Osteoblast (primary cell): Measurements from ENCODE around the gene COPS8. TPM values are rescaled to one million over a fixed set of nuclear protein-coding genes. Genes with fewer than 3 reads are reported as not detected.

Experiments
- DNase-seq: peaks from one replicate; pipeline ENCODE4 v3.0.0; 2011; ENCODE audit warnings: low spot score, mixed read lengths; ENCODE audit not compliant: insufficient read length; ENCODE audit errors: missing footprints
- H2AFZ ChIP-seq: 2 replicates; pipeline ENCODE4 v1.6.0; 2011; ENCODE audit warnings: mild to moderate bottlenecking, low read length
- H3K27ac ChIP-seq: 2 replicates; pipeline ENCODE4 v1.5.1; 2011; ENCODE audit warnings: mild to moderate bottlenecking, low read depth, low read length, moderate library complexity
- H3K27me3 ChIP-seq: 2 replicates; pipeline ENCODE4 v1.6.0; 2012; ENCODE audit warnings: mild to moderate bottlenecking, control low read depth, inconsistent platforms, low read length, moderate library complexity; ENCODE audit not compliant: insufficient read depth
- H3K36me3 ChIP-seq: 2 replicates; pipeline ENCODE4 v1.5.1; 2011; ENCODE audit warnings: mild to moderate bottlenecking, low read length, control low read depth, moderate library complexity; ENCODE audit not compliant: insufficient read depth
- H3K4me1 ChIP-seq: 2 replicates; pipeline ENCODE4 v1.5.1; 2011; ENCODE audit warnings: mild to moderate bottlenecking, low read length, control low read depth, moderate library complexity; ENCODE audit not compliant: insufficient read depth
- H3K4me2 ChIP-seq: 2 replicates; pipeline ENCODE4 v1.6.0; 2011; ENCODE audit warnings: mild to moderate bottlenecking, low read length; ENCODE audit not compliant: insufficient read depth
- H3K4me3 ChIP-seq: fragments of 200-600 bp; sonication (generic); 3 replicates; pipeline ENCODE4 v1.5.1; 2012; ENCODE audit warnings: mild to moderate bottlenecking, low read length, inconsistent platforms; ENCODE audit not compliant: insufficient read depth
- H3K79me2 ChIP-seq: 2 replicates; pipeline ENCODE4 v1.6.0; 2012; ENCODE audit warnings: mild to moderate bottlenecking, low read length, control low read depth, inconsistent platforms; ENCODE audit not compliant: insufficient read depth
- H3K9me3 ChIP-seq: 2 replicates; pipeline ENCODE4 v1.5.1; 2011; ENCODE audit warnings: low read depth, low read length, control low read depth
- H4K20me1 ChIP-seq: 2 replicates; pipeline ENCODE4 v1.6.0; 2012; ENCODE audit warnings: mild to moderate bottlenecking, low read length, control low read depth; ENCODE audit not compliant: insufficient read depth
- total RNA-seq: library from RNA; depleted of rRNA; stranded (reverse); fragments of >200 nt; gene quantifications from 2 replicates; pipeline ENCODE4 v1.2.3, GENCODE V29; 2012
- TF ChIP-seq, protein P1 (sequence below): IDR thresholded peaks from 2 replicates; pipeline ENCODE4 v1.5.1; 2011; ENCODE audit warnings: mild to moderate bottlenecking, low read depth, low read length, moderate library complexity; ENCODE audit errors: extremely low read depth

COPS8 gene
- total RNA-seq: 91.2 and 98.4 TPM in 2 replicates

DNA sequence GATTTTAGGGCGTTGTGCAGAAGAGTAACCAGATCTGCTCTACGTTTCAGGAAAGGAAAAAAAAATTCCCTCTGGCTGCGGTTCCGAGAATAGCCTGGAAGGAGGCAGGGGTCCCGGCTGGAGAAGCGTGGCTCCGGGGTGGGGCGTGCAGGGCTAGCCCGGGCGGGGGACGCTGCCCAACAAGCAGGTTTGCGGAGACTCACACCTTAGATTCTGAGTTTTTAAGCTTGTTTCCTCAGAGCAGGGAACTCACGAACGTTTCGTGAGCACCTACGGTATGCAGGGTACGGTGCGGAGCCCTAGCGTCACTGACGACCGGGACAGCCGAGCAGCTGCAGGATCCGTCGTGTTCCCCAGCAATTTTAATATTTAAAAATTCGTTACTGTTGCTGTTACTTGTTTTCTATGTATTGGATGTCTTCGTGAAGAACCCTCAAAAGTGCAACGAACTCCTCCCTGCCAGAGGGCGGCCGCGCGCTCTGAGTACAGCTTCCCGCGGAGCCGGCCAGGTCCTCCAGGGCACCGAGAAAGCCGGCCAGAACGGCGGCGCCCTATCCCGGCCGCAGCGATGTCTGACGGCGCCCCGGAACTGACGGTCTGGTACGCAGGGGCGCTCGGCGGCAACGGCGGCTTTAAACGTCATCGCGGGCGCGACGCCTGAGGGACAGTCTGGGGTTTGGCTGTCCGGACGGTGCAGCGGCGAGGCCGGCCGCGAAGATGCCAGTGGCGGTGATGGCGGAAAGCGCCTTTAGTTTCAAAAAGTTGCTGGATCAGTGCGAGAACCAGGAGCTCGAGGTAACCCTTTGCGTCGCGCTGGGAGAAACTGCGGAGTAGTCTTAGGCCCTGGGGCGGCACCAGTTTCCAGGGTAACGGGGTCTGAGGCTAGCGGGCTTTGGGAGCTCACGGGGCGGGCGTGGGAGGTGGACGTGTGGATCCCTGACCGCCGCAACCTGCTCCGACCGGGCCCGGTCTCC, at the start of gene COPS8:
TSS of gene COPS8 (plus strand) at position 642 of the 974 bp plus-strand sequence. CDS start at position 718, 76 bp downstream.
- TF ChIP-seq, protein P1, sequence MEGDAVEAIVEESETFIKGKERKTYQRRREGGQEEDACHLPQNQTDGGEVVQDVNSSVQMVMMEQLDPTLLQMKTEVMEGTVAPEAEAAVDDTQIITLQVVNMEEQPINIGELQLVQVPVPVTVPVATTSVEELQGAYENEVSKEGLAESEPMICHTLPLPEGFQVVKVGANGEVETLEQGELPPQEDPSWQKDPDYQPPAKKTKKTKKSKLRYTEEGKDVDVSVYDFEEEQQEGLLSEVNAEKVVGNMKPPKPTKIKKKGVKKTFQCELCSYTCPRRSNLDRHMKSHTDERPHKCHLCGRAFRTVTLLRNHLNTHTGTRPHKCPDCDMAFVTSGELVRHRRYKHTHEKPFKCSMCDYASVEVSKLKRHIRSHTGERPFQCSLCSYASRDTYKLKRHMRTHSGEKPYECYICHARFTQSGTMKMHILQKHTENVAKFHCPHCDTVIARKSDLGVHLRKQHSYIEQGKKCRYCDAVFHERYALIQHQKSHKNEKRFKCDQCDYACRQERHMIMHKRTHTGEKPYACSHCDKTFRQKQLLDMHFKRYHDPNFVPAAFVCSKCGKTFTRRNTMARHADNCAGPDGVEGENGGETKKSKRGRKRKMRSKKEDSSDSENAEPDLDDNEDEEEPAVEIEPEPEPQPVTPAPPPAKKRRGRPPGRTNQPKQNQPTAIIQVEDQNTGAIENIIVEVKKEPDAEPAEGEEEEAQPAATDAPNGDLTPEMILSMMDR: peak; percentile 7
- Histone ChIP-seq H2AFZ (peak within 1 kb of the TSS; percentile 97), H3K4me1 (peaks cover 12% of the 10 kb centered on the region), H3K27me3 (no peaks in the 10 kb centered on the region), H3K36me3 (peaks cover 8% of the 10 kb centered on the region), H3K79me2 (peaks cover 40% of the 10 kb centered on the region), H3K4me3 (peak within 1 kb of the TSS; percentile 93), H3K9me3 (no peaks in the 10 kb centered on the region), H3K4me2 (peak within 1 kb of the TSS; percentile 93), H4K20me1 (no peaks in the 10 kb centered on the region), H3K27ac (peak within 1 kb of the TSS; percentile 94)
- DNase-seq: peak; percentile 96

DNA sequence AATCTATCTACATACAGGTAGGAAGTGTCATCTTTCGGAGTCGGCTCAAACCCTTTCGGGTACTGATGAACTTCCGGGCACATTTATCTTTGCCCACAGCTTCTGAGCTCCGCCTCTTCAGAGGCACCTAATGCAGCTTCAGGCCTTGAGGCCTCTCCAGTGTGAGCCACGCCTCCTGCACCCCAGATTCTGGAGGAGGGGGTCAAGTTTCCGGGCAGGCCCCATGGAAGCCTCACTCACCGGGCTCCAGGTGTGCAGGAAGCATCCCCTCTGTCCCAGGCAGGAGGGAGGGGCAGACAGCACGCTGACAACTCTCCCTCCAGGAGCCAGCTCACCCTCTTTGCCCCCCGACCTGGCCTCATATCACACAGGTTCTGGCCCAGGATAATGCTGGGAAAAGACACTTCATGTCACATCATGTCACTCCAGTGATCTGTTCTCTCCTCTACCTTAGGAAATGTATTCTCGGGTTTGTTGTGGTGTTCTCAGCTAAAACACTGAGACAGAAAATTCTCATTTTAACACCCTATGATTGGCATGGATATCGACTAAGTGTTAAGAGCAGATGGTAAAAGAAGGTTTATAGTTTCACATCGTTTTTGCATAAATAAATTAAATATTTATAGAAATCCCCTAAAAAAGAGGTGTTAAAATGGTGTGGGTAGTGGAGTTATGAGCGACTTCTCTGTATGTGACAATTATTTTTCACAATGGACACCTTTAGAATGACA, 46.2 kb upstream of the COPS8 start:
- H3K4me2 ChIP-seq: no peak overlapping the region
- H3K4me1 ChIP-seq: no peaks in the 10 kb centered on the region
- no peaks in the 10 kb centered on the region for H4K20me1 ChIP-seq
- H3K79me2 ChIP-seq: no peaks in the 10 kb centered on the region
- no peak for DNase-seq
- no peaks in the 10 kb centered on the region for H3K9me3 ChIP-seq
- TF ChIP-seq, protein P1: no peak
- no peak overlapping the region for H3K27ac ChIP-seq
- no peak overlapping the region for H2AFZ ChIP-seq
- H3K27me3 ChIP-seq: peaks cover 10% of the 10 kb centered on the region
- H3K4me3 ChIP-seq: no peak overlapping the region
- no peaks in the 10 kb centered on the region for H3K36me3 ChIP-seq

DNA sequence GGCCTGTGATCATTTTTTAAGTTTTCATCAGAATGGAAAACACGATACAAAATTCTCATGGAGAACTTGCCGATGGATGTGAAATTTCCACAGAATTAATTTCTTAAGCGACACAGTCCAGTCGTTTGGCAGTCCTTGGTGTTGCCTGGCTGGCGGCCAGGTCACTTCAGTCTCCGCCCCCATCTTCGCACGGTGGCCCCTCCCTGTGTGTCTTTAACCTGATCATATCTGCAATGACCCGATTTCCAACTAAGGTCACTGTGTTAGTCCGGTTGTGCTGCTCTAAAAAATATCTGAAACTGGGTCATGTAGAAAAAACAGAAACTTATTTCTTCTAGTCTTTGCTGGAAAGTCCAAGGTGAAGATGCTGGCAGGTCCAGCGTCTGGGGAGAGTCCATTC, 44.5 kb upstream of the COPS8 start:
- Histone ChIP-seq H3K4me2 (no peak overlapping the region), H3K9me3 (no peaks in the 10 kb centered on the region), H3K79me2 (no peaks in the 10 kb centered on the region), H2AFZ (no peak overlapping the region), H3K4me1 (no peaks in the 10 kb centered on the region), H3K27ac (no peak overlapping the region), H3K27me3 (peaks cover 15% of the 10 kb centered on the region), H3K36me3 (no peaks in the 10 kb centered on the region), H4K20me1 (no peaks in the 10 kb centered on the region), H3K4me3 (no peak overlapping the region)
- TF ChIP-seq, protein P1: no peak
- no peak for DNase-seq

DNA sequence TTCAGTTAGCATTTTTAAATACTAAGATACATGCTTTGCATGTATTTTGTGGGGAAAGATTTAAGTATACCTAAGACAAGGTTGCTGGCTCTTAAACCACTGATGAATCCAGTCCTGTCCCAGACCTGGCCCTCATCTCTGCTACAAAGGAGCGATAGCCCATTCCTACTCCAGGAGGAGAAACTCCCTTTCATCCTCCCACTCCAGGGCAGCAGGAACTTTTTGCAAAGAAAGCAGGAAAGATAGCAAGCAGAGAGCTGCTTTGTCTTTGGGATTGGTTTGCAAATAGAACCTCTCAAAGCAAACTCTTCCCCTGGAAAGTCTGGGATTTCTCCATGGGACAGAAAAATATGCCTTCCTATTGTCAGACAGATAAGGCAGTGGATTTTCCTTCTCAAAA, 43.6 kb upstream of the COPS8 start:
- Histone ChIP-seq H2AFZ (no peak overlapping the region), H3K36me3 (no peaks in the 10 kb centered on the region), H3K27ac (no peak overlapping the region), H3K9me3 (no peaks in the 10 kb centered on the region), H3K4me1 (no peaks in the 10 kb centered on the region), H4K20me1 (no peaks in the 10 kb centered on the region), H3K79me2 (no peaks in the 10 kb centered on the region), H3K4me3 (no peak overlapping the region), H3K27me3 (peaks cover 17% of the 10 kb centered on the region), H3K4me2 (no peak overlapping the region)
- no peak for DNase-seq
- TF ChIP-seq, protein P1: no peak
